HCT116 (cell line): ENCODE results near the gene INPP1.
"Not testable (repeated sequence)": the region's sequence is repeated elsewhere in the genome, so short reads cannot be mapped to it uniquely, and the experiment has no call there.

Experiments used
- EZH2 ChIP-seq: fragments of 200-600 bp; sonication (generic); IDR thresholded peaks from 2 replicates; pipeline ENCODE4 v1.6.1; 2017; ENCODE audit warnings: antibody characterized with exemption, mixed run types
- EZH2phosphoT487 ChIP-seq: fragments of 200-600 bp; IDR thresholded peaks from 2 replicates; pipeline ENCODE4 v1.6.1; 2018; ENCODE audit warnings: antibody characterized with exemption, borderline replicate concordance
- POLR2A ChIP-seq: IDR thresholded peaks from 2 replicates; pipeline ENCODE4 v1.7.0; 2011; ENCODE audit warnings: borderline replicate concordance; ENCODE audit not compliant: insufficient read depth, insufficient read length; ENCODE audit errors: extremely low read depth
- TCF7L2 ChIP-seq: IDR thresholded peaks from 2 replicates; pipeline ENCODE4 v1.7.0; 2011; ENCODE audit warnings: borderline replicate concordance, inconsistent platforms; ENCODE audit not compliant: insufficient read depth, insufficient read length; ENCODE audit errors: extremely low read depth
- YY1 ChIP-seq: IDR thresholded peaks from 2 replicates; pipeline ENCODE4 v1.6.1; 2011; ENCODE audit warnings: low read length, low read depth, moderate library complexity, mild to moderate bottlenecking; ENCODE audit not compliant: insufficient replicate concordance; ENCODE audit errors: extremely low read depth
- TF ChIP-seq, protein P1 (sequence below), 3 experiments: fragments of 200-600 bp in 1 of 3; sonication (generic) in 1 of 3; IDR thresholded peaks in 2 of 3; conservative IDR thresholded peaks in 1 of 3; 2 replicates each; pipeline ENCODE4 v1.5.1; 2012 to 2017; ENCODE audit warnings: low read depth in 2 of 3, low read length in 2 of 3, antibody characterized with exemption in 1 of 3, borderline replicate concordance in 1 of 3, control low read depth in 1 of 3, mild to moderate bottlenecking in 1 of 3, mixed read lengths in 1 of 3, mixed run types in 1 of 3, moderate library complexity in 1 of 3; ENCODE audit not compliant: insufficient read depth in 1 of 3

DNA sequence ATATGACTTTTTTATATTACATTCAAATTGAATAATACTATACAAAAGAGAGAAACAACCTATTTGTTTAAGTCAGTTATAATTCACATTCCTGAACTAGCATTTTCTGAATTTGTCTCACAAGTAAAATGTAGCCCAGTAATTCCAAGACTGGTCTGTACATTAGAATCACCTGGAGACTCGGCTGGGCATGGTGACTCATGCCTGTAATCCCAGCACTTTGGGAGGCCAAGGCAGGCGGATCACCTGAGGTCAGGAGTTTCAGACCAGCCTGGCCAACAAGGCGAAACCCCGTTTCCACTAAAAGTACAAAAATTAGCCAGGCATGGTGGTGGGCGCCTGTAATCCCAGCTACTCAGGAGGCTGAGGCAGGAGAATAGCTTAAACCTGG lies 30.8 kb upstream of the INPP1 start:
- TF ChIP-seq, protein P1, sequence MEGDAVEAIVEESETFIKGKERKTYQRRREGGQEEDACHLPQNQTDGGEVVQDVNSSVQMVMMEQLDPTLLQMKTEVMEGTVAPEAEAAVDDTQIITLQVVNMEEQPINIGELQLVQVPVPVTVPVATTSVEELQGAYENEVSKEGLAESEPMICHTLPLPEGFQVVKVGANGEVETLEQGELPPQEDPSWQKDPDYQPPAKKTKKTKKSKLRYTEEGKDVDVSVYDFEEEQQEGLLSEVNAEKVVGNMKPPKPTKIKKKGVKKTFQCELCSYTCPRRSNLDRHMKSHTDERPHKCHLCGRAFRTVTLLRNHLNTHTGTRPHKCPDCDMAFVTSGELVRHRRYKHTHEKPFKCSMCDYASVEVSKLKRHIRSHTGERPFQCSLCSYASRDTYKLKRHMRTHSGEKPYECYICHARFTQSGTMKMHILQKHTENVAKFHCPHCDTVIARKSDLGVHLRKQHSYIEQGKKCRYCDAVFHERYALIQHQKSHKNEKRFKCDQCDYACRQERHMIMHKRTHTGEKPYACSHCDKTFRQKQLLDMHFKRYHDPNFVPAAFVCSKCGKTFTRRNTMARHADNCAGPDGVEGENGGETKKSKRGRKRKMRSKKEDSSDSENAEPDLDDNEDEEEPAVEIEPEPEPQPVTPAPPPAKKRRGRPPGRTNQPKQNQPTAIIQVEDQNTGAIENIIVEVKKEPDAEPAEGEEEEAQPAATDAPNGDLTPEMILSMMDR (IDR thresholded peaks at IDR 0.05 in 2 of 3, conservative IDR thresholded peaks at IDR 0.05 in 1 of 3; ENCODE audit: borderline replicate concordance in 1 of 3, insufficient read depth in 1 of 3, low read depth in 2 of 3, low read length in 2 of 3): not testable (repeated sequence)
- not testable (repeated sequence) for TF ChIP-seq POLR2A, EZH2phosphoT487, EZH2, YY1, TCF7L2
